GM21360 (cell line): Measurements from ENCODE around the gene LRP5.
"Not testable (repeated sequence)": the region's sequence is repeated elsewhere in the genome, so short reads cannot be mapped to it uniquely, and the experiment has no call there.

Experiments used
- ATAC-seq: cut with Tn5 transposase; IDR thresholded peaks from one replicate; pipeline ENCODE4 v1.9.1; 2021; ENCODE audit warnings: mild to moderate bottlenecking, moderate library complexity; ENCODE audit not compliant: unreplicated experiment

Gene LRP5

GRCh38 chr11:68387840-68388239 is 75.4 kb downstream of the LRP5 start:
- no peak for ATAC-seq

- no peak for ATAC-seq
Measured at GRCh38 chr11:68388595-68389198, 76.3 kb downstream of the LRP5 start.

GRCh38 chr11:68390315-68390714 is 77.9 kb downstream of the LRP5 start:
- ATAC-seq = no peak

GRCh38 chr11:68392822-68393221 is 80.4 kb downstream of the LRP5 start:
- ATAC-seq = no peak

- no peak for ATAC-seq
Measured at GRCh38 chr11:68396516-68396915, 84.1 kb downstream of the LRP5 start.

GRCh38 chr11:68397256-68397655 is 84.9 kb downstream of the LRP5 start:
- no peak for ATAC-seq

GRCh38 chr11:68398995-68399851 is 86.8 kb downstream of the LRP5 start:
- no peak for ATAC-seq

GRCh38 chr11:68399916-68400315 is 87.5 kb downstream of the LRP5 start:
- ATAC-seq = no peak

GRCh38 chr11:68400584-68400983 is 88.2 kb downstream of the LRP5 start:
- not testable (repeated sequence) for ATAC-seq

GRCh38 chr11:68401856-68402255 is 89.5 kb downstream of the LRP5 start:
- ATAC-seq = no peak

- no peak for ATAC-seq
Measured at GRCh38 chr11:68402355-68403031, 90.1 kb downstream of the LRP5 start.

GRCh38 chr11:68403424-68403823 is 91.0 kb downstream of the LRP5 start:
- no peak for ATAC-seq

- ATAC-seq = no peak
Measured at GRCh38 chr11:68403831-68404230, 91.4 kb downstream of the LRP5 start.

GRCh38 chr11:68406324-68407313 is 94.2 kb downstream of the LRP5 start:
- ATAC-seq = no peak

GRCh38 chr11:68408512-68408911 is 96.1 kb downstream of the LRP5 start:
- ATAC-seq = no peak

- no peak for ATAC-seq
Measured at GRCh38 chr11:68409748-68410344, 97.5 kb downstream of the LRP5 start.

- no peak for ATAC-seq
Measured at GRCh38 chr11:68411501-68411991, 99.2 kb downstream of the LRP5 start.

GRCh38 chr11:68412593-68413475 is 100.4 kb downstream of the LRP5 start:
- ATAC-seq = no peak

- ATAC-seq = no peak
Measured at GRCh38 chr11:68413591-68413999, 101.2 kb downstream of the LRP5 start.
